HG03565 (cell line): ENCODE measurements around the gene PHLDA2.

ENCODE experiments used
- ATAC-seq: cut with Tn5 transposase; IDR thresholded peaks from one replicate; pipeline ENCODE4 v1.9.1; 2021; ENCODE audit warnings: mild to moderate bottlenecking, moderate library complexity; ENCODE audit not compliant: unreplicated experiment

Gene PHLDA2, protein sequence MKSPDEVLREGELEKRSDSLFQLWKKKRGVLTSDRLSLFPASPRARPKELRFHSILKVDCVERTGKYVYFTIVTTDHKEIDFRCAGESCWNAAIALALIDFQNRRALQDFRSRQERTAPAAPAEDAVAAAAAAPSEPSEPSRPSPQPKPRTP

DNA sequence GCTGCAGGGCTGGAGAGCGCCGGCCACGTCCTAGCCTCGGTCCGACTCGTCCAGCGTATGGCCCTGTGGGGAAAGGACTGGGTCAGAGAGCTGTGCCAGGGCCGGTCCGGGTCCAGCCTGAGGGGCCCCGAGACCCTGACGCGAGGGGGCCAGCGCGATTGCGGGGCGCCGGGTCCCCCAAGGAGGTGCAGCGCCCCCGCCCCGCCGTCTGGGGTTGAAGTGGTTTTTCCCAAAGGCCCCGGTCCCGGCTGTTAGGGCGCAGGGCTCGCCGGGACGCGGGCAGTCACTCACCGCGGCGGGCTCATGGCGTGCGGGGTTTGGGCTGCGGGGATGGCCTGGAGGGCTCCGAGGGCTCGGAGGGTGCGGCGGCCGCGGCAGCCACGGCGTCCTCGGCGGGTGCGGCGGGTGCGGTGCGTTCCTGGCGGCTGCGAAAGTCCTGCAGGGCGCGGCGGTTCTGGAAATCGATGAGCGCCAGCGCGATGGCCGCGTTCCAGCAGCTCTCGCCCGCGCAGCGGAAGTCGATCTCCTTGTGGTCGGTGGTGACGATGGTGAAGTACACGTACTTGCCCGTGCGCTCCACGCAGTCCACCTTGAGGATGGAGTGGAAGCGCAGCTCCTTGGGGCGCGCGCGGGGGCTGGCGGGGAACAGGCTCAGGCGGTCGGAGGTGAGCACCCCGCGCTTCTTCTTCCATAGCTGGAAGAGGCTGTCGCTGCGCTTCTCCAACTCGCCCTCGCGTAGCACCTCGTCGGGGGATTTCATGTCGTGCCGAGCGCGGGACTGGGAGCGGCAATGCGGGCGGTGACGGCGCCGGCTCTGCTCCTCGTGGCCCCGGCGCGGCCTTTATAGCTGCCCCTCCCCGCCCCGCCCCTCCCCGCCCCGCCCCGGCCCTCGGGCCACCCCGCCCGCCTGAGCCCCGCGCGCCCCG lies at the start of gene PHLDA2:
TSS of gene PHLDA2 (minus strand) at position 816 of the 926 bp plus-strand sequence. CDS start at position 760, 56 bp downstream.
- no peak for ATAC-seq

DNA sequence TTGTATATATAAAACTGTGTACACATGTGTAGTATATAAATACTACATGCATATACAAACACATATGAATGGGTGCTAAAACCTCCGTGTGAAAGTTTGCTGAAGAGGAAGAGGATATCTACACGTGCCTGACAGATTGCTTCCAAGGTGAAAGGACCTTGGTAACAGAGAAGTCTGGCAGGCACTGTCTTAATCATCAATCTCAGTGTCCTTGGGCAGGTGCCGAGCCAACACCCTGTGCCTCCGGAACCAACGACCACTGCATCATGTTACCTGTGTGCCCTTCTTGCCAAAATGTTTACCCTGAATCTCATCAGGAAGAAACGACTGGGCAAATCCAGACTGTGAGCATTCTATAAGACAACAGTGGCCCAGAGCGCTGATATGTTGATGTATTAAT lies 47.9 kb upstream of the PHLDA2 start:
- no peak for ATAC-seq

DNA sequence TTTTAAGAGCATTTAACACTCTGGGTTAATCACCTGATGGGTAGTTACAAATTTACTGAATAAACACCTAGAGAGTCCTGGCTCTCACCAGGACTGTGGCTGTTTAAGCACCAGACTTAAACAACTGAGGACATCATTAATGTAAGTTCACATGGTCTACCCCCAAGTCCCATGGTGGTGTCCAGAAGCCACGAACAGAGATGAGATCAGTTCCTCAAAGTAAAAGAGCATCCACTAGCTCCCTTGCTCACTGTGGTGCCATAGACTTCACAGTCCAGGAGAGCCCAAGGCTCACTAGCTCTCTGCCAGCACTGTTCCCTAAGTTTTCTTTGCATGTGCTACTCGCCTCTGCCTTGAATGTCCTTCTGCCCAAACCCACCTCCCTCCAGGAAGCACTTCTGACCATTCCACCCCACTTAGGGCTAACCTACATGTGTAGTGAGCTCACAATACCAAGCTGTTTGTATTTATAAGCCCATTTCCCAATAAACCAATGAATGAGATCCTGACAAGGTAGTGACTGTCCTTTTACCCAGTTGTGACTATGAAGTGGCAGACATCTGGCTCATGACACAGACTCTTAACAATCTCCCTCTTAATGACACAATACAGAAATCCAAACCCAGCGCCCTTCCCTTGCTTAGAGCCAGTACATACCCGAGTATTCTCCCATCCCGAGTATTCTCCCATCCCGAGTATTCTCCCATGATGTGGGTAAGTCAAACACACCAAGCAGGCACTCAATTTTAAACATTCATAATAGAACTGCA lies 47.3 kb upstream of the PHLDA2 start:
- no peak for ATAC-seq

DNA sequence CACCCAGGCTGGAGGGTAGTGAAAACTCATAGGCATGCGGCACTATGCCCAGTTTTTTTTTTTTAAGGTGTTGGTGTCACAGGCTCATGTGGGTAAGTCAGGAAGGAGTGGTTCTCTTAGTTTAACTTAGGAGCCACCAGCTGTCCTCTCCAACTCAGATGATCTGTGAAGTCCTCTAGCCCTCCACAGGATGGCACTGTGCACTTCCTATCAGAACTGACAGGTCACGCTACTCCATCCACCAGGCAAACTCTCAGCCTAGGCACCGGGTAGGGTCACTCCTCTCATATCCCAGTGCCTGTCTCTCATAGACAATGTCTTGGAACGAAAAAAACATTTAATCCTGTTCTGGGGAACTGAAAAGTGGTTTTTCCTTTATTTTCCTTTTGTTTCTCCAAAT lies 46.4 kb upstream of the PHLDA2 start:
- ATAC-seq, result no peak

DNA sequence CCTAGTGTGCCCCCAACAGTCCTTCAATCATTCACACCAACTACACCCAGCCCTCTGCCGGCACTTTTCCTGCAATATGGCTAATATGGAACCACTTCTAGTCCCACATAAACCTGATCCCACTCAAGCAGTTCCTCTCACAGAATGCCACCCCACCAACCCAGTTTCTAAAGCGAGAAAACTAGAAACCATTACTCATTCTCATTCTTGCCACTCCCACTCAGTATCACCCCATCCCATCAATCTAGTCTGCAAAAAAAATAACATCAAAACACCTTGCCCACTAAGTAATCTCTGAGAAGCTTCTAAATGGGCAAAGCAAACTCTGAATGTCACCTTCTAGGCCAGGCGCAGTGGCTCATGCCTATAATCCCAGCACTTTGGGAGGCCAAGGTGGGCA lies 45.1 kb upstream of the PHLDA2 start:
- no peak for ATAC-seq

DNA sequence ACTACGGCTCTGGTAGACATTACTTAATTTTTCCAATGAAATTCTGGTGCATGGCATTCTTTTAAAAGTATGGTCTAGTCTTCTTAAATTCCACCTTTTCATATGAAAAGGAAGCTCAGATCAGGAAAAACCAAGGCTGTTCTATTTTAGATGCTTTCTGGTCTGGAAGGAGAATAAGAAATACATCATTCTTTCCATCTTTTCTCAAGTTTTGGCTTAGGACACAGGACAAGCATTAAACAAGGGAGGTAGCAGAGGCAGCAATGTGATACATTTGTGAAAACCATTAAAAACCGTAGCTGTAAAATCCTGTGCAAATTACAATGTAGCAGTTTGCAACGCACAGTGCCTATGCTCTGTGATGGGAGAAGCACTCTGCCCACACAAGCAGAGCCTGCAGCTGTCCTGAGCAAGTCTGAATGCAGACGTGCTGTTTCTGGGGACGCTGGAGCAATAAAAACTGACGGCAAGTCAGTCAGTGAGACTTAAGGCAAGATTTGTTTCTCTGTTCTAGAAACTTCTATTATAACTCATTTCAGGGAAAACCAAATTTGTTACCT lies 39.2 kb upstream of the PHLDA2 start:
- no peak for ATAC-seq

DNA sequence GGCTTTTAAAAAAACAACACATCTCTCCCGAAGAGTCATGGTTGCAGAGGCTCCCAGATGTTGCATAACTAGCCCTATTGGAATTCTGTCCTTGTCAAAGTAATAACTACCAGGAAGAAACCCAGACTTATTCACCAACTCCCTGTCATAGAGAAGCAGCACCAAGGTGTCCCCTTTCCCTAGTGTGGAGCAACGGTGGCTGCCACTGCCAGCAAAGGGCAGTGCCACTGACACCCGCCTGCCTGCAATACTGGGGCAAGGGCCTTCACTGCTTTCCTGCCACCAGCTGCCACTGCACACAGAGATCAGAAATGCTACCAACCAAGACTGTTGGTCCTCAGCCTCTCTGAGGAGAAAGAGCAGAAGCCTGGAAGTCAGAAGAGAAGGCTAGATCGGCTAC lies 35.6 kb upstream of the PHLDA2 start:
- no peak for ATAC-seq

DNA sequence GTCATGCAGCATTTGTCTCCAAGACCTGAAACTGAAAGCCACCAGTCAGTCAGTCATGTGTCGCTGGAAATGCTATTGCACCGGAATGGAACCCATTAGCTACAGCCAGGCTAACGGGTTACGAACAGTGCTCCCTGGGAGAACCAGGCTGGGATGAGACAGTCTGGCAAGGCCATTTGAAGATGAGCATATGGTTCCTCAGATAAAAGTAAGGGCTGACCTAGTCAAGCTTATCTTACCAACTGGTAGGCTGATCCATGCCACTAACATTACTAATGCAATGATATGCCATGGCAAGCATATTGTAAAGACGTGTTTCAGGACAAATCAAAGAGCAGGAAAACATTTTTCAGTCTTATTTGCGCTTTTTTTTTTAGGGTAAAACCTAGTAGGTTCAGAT lies 34.5 kb upstream of the PHLDA2 start:
- no peak for ATAC-seq

DNA sequence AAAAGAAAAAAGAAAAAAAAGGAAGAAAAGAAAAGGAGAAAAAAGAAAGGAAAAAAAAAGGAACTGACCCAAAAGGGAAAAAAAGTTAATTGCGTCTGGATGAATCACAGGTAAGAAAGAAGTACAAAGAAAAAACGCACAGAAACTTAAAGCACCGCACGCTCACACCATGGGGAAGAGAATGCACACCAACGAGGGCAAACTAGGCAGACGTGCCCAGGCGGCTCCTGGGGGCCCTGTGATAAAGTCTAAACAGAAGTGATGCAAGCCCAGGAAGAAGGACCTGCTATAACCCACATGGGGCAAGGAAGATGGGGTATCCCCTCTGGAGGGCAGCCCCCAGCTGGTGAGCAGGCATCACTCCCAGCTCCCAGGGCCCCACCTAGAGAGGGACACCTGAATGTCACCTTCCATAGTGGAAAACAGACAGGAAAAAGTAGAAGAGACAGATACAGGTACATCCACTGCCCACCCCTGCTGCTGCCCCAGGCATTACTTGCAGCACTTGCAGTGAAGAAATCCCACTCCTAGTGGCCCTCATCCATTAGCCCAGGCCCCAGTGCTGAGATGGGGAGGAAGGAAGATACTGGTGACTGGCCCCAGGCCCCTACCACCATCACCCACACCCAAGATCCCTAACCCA lies 34.0 kb upstream of the PHLDA2 start:
- ATAC-seq, result no peak

DNA sequence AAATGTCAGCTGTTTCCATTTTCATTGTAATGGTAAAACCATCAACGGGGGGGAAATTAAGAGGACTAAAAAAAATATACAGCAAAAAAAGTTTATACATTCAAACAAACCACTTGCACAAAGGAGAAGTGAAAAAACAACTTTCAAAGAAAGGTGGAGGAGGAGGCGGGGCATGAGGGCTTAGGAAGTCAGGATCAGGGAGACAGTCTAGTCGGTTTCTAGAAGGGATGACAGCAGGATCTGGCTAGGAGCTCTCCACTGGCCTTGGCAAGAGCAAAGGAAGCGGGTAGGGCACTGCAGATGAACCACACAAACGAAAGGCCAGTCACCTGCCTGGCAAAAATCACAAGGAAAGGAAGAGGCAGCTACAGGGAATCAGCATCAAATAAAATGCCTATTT lies 31.9 kb upstream of the PHLDA2 start:
- ATAC-seq, result no peak

DNA sequence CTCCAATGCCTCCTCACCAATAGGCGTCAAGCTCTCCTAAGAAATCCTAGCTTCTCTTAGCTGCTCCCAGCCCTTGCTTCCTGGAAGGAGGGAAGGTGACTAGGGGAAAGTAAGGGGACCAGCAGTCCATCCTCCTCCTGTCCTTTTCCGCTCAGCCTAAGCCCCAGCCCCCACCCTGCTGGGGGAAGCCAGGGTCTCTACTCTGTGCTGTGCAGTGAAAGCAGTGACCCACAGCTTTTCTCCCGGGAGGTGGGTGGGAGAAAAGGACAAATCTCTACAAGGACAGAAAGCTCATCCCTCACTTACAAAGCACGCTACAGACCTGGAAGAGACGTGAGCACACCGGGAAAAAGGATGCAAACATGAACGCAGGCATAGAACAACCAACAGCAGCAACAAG lies 30.9 kb upstream of the PHLDA2 start:
- no peak for ATAC-seq

DNA sequence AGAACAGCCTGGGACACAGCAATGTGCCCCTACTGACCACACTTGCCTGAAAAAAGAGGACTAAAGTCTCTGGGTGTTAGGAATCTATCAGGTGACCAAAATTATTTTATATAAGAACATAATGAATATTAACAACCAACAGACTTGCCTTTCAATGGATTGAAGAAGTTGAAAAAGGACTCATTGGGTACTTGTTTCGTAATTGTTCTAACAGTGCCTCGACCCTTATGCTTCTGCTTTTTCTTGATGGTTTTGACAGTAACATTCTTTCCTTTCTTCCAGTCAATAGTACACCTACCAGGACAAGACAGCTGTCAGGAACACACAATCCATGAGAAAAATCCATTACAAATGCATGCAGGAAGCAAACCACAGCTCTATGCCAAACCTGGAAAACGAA lies 29.0 kb upstream of the PHLDA2 start:
- ATAC-seq, result no peak

DNA sequence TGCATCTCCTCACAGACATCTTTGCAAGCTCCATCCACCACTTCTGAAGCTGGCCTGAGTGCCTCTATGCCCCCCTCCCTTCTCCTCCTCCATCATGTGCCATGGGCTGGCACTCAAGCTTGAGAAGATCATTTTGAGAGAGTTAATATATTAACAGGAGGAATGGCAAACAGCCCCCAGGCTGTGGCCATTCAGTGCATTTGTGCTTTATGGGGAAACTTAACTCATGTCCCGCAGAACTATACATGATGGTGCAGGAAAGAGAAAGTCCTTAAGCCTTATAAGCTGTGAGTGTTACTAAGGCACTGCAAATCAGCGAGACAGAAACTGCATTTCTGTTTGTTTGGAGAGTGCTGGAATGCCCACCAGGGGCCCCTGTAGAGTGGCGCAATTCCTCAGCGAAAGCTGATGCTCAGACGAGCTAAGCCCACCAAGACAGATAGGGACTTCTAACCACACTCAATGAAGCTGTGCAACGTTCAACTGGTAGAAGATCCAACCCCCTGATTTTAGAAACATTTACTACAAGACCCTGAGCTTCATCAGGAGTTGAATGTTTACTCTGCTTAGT lies 26.8 kb upstream of the PHLDA2 start:
- ATAC-seq, result no peak

DNA sequence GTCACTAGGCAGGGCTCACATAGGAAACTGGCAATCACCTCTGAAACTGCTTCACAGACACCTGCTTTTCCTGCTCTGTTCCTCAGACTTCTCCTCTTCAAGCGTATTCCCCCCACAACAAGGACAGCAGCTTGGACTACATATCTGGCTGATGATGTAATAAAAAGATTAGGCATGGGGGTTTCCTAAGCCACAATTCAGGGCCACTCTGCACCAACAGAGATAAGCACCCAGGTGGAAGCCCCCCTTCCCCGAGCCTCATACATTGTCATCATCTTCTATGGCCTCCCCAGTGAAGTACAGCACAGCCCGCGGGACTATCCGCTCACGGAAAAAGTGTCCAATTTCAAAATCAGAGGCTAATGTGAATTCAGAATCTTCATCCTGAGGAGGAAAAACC lies 25.0 kb upstream of the PHLDA2 start:
- no peak for ATAC-seq

DNA sequence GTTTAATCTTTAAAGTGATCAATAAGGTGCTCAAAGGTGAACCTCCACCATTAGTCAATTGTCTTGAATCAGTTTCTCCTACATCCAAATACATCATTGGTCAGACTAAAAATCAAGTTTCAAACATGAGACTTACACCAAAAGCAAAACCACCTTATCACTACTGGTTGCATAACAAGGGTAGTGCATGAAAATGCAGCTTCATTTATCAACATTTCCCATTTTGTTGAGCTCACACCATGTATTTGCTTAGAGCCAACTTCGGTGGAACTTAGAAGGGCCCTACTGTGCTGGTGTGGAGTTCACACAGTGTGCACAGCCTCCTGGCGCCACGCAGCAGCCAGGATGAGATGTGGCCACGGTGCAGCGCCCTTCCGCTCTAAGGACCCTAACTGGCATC lies 23.1 kb upstream of the PHLDA2 start:
- ATAC-seq, result no peak

DNA sequence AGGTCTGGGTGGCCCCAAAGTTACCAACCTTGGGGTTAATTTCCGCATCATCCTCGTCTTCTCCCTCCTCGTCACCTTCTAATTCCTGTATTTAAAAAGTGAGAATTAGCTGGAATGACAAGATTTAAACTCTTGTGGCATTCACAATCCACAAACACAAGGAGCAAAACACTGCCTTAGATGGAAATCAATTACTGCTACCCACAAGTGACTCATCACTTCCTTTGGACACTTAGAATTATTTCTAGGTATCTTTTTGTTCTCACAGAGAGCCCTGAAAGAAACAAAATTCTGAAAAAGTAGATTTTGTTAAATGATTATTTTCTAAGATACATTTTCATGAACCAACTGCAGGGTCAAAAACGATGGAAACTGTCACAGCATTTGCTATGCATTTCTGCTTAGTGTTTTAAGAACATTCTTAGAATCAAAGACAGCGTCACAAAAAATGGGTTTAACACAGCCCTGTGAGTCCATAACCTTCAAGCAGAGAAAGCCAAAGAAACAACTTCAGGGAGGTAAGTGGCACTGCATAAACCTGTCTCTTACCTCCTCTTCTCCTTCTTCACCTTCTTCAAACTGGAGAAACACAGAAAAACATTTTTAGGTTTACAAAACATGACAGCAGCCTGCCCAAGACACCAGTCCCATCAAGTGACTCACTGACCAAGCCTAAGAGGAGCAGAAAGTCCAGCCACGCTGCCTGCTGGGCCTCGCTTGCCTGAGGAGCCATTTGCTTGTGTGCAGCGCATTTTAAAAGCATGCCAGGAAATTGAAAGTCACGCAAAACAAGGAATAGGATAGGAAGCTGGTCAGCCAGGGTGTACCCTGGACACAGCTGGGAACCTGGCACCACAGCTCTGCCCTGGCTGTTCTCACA lies 22.3 kb upstream of the PHLDA2 start:
- no peak for ATAC-seq

DNA sequence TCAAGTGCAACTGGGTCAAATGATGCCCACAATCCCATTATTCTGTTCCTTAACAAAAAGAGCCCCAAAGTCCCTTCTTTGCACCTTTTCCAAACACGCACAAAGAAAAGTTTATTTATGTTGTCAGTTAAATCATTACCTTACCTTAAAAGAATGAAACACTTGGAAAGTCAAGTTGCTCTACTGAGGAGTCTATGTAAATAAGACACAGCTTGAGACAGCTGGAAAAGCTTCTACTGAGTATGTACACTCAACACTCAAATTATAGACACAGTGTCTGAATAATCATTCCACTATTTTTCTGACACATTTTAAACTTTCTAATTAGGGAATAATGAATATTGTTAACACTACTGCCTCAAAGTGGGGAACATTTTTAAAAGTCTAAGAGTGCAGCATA lies 21.6 kb upstream of the PHLDA2 start:
- ATAC-seq, result no peak

DNA sequence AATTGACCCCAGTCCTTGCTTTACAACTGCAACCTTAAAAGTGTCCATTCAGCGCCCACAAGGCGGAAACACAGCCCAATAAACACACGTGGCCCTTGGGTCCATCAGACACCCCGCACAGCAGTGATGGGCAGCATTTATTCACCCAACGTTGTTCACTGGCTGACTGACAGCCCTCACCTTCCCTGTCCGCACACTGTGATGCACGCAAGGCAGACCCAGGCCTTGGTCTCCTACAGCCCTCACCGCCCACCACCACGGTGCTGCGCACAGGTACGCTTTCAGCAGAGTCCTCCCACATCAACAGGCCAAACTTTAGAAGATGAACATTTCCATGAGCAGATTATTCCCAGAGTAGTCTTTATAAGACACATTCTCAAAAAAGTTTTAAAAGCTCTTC lies 20.7 kb upstream of the PHLDA2 start:
- ATAC-seq, result no peak

DNA sequence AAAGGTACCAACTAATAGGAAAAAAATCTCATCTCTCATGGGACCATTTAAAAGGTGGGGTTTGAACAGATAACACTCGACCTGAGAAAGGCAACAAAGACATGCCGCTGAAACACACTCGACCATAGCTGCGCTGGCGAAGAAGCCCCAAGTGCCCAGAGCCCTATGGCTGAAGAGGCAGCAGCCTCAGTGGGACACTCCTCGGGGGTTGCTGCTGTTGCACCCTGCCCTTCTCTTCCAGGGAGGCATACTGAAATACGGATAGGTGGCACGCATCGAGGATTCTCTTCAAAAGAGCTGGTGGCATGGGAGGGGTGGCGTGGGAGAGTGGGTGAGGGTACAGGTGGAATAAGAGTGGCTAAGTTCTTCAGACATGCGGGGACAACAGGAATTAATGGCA lies 18.5 kb upstream of the PHLDA2 start:
- ATAC-seq, result no peak
